Muscle layer of colon (tissue), 2 donors: ENCODE results near the gene KCNH8.
"Not testable (repeated sequence)": the region's sequence is repeated elsewhere in the genome, so short reads cannot be mapped to it uniquely, and the experiment has no call there.

ENCODE experiments used
- H3K27ac ChIP-seq: one replicate; pipeline ENCODE4 v1.7.0; 2013; ENCODE audit warnings: low read depth, mild to moderate bottlenecking, low read length, moderate library complexity
- H3K27me3 ChIP-seq, 2 donors: one replicate each; pipeline ENCODE4 v1.7.0; 2013; ENCODE audit warnings: low read length in 2 of 2, mild to moderate bottlenecking in 2 of 2; ENCODE audit not compliant: insufficient read depth in 2 of 2, control insufficient read depth in 1 of 2
- H3K36me3 ChIP-seq: one replicate; pipeline ENCODE4 v1.7.0; 2013; ENCODE audit warnings: mild to moderate bottlenecking, low read length; ENCODE audit not compliant: insufficient read depth
- H3K4me1 ChIP-seq: one replicate; pipeline ENCODE4 v1.7.0; 2013; ENCODE audit warnings: mild to moderate bottlenecking, low read length; ENCODE audit not compliant: insufficient read depth
- H3K4me3 ChIP-seq, 2 donors: one replicate each; pipeline ENCODE4 v1.7.0; 2013; ENCODE audit warnings: low read length in 2 of 2, low read depth in 1 of 2, mild to moderate bottlenecking in 1 of 2, moderate library complexity in 1 of 2
- H3K9ac ChIP-seq: one replicate; pipeline ENCODE4 v1.7.0; 2013; ENCODE audit warnings: low read length
- H3K9me3 ChIP-seq: one replicate; pipeline ENCODE4 v1.7.0; 2013; ENCODE audit warnings: mild to moderate bottlenecking, low read length
- donor health status: abdominal sarcoma.
- donor health status: Adenocarcinoma of cecum.

KCNH8 gene

DNA sequence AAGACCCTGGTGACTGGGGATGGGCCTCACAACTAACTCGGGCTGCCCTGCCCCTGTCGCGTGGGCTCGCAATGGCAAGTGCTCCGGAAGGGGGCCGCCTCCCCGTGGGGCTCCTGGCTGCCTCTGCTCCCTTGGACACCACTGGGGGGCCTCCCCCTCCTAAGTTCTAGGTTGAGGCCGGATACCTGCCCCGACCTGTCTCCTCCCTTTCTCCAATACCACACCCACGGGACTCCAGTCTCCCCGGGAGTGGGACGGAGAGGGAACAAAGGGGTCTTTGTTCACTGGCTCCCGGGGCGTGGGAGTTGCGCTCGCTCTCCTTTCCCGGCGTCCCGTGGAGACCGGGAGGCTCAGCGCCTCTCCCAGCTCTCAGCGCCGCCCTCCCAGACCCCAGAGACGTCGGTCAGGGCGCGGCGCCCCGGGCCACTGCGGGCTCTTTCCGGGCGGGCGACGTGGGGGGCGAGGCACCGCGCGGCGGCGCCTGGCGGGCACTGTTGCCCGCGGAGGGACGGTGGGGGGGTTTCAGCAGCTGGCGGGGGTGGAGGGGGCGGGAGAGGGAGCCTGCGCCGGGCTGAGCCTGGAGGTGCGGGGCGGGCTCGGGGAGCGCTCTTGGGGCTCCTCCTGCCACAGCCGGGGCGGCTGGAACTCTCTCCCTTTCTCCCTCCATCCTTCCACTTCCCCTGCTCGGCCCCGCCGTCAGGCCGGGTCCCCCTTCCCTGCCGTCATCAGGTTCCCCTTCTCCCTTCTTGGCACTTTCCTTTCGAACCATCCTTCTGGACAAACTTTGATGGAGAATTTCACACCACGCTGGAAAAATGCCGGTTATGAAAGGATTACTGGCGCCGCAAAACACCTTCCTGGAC lies at the start of gene KCNH8:
Gene KCNH8, plus strand, starts transcription at position 606 of the 863 bp plus-strand sequence. Its CDS starts 210 bp downstream, at position 816.
- H3K36me3 ChIP-seq, result no peaks in the 10 kb centered on the region
- peaks cover 9 to 13% of the 10 kb centered on the region in 2 donors for H3K27me3 ChIP-seq
- no peak within 1 kb of the TSS for H3K27ac ChIP-seq

DNA sequence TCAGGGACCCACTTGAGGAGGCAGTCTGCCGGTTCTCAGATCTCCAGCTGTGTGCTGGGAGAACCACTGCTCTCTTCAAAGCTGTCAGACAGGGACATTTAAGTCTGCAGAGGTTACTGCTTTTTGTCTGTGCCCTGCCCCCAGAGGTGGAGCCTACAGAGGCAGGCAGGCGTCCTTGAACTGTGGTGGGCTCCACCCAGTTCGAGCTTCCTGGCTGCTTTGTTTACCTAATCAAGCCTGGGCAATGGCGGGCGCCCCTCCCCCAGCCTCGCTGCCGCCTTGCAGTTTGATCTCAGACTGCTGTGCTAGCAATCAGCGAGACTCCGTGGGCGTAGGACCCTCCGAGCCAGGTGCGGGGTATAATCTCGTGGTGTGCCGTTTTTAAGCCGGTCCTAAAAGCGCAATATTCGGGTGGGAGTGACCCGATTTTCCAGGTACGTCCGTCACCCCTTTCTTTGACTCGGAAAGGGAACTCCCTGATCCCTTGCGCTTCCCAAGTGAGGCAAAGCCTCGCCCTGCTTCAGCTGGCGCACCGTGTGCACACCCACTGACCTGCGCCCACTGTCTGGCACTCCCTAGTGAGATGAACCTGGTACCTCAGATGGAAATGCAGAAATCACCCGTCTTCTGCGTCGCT lies 45.5 kb upstream of the KCNH8 start:
- H3K27ac ChIP-seq, H3K9me3 ChIP-seq, H3K27me3 ChIP-seq, H3K4me1 ChIP-seq, H3K9ac ChIP-seq, H3K4me3 ChIP-seq, H3K36me3 ChIP-seq: not testable (repeated sequence)

More for the DNA sequence above, at the start of gene KCNH8:
- Histone ChIP-seq H3K4me3 (peak within 1 kb of the TSS; percentile 86 to 87), H3K9ac (no peak within 1 kb of the TSS), H3K9me3 (no peaks in the 10 kb centered on the region), H3K4me1 (peaks cover 15% of the 10 kb centered on the region)

DNA sequence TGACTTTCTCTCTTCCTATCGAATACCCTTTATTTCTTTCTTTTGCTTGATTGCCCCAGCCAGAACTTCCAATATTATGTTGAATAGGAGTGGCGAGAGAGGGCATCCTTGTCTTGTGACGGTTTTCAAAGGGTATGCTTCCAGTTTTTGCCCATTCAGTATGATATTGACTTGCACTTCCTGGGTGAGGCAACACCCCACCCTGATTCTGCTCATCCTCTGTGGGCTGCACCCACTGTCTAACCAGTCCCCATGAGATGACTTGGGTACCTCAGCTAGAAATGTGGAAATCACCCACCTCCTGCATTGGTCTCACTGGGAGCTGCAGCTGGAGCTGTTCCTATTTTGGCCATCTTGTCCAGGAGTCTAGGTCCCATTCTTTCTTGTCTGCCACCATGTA lies 44.8 kb upstream of the KCNH8 start:
- no peaks in the 10 kb centered on the region for H3K36me3 ChIP-seq
- H3K27me3 ChIP-seq, result no peaks in the 10 kb centered on the region
- H3K9me3 ChIP-seq, result no peaks in the 10 kb centered on the region
- no peak overlapping the region for H3K9ac ChIP-seq
- H3K4me1 ChIP-seq, result no peaks in the 10 kb centered on the region
- no peak overlapping the region for H3K27ac ChIP-seq
- H3K4me3 ChIP-seq, result no peak overlapping the region

DNA sequence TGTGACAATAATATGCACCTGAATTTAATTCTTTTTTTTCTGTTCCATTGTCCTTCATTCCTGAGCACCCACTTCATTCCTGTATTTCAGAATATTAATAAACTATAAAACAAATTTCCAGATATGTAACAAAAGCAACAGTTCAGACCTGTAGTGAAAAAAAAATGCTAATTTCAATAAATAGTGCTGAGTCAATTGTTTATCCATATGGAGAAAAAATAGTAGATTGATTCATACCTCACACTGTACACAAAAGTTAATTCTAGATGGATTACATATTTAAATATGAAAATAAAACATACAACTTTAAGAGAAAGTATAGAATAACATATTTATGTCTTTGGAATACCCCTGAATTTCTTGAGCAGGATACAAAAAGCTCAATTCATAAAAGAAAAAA lies 43.9 kb upstream of the KCNH8 start:
- no peaks in the 10 kb centered on the region for H3K27me3 ChIP-seq
- no peaks in the 10 kb centered on the region for H3K36me3 ChIP-seq
- no peak overlapping the region for H3K4me3 ChIP-seq
- no peak overlapping the region for H3K9ac ChIP-seq
- H3K9me3 ChIP-seq, result no peaks in the 10 kb centered on the region
- no peaks in the 10 kb centered on the region for H3K4me1 ChIP-seq
- H3K27ac ChIP-seq, result no peak overlapping the region

DNA sequence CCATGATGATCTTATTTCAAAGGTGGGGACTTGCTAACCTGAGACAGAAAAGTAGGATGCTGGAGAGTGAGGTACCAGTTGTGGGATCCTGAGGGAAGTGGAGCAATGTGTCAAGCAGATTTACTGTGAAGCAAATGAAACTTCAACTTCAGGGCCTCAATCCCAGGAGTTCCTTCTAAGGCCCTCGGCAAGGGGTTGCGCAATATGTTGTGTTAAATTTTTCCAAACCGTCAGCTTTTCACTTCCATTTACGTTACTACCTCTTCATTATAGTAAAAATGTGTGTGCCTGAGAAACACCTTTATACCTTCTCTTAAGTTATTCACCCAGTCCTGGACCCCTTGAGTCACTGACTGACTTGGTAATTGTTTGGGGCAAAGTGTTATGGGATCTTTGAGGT lies 42.5 kb upstream of the KCNH8 start:
- Histone ChIP-seq H3K4me3 (no peak overlapping the region), H3K9me3 (no peaks in the 10 kb centered on the region), H3K27me3 (no peaks in the 10 kb centered on the region), H3K36me3 (no peaks in the 10 kb centered on the region), H3K4me1 (no peaks in the 10 kb centered on the region), H3K9ac (no peak overlapping the region), H3K27ac (no peak overlapping the region)

DNA sequence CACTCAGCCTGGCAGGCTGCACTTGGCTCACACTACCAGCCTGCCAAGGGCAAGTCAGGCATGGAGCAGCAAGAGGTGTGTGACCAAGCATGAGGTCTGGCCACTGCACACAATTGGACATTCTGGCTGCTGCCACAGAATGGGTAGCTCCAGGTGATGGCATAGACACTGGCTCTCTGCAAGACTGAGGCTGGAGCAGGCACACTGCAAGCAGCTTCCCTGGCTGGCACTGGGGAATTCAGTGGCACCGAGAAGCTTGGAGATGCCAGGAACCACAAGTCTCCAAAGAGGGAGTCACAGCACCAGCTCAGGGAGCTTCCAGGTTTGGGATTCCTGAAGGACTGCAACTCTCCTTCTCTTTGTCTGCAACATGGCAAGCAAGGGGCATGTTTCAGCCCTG lies 42.0 kb upstream of the KCNH8 start:
- H3K4me1 ChIP-seq, result no peaks in the 10 kb centered on the region

DNA sequence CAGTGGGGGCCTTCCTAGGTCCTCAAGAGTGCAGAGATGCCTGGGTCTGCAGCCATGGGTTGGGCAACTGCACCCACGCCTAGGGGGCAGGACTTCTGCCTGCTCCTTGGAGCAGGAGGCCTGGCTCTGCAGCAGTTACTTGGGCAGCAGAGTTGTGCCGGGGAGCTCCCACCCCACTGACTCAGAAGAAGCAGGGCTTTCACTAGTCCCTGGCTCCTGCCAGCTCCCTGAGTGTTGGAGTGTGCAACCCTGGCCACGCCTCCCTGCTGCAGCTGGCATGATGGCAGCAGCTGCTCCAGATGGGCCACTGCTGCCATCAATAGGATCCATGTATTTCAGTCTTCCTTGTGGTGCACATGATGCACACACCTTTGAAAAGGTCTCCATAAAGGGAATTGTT lies 40.6 kb upstream of the KCNH8 start:
- Histone ChIP-seq H3K9me3 (no peaks in the 10 kb centered on the region), H3K4me3 (no peak overlapping the region), H3K36me3 (no peaks in the 10 kb centered on the region), H3K9ac (no peak overlapping the region), H3K4me1 (no peaks in the 10 kb centered on the region), H3K27me3 (no peaks in the 10 kb centered on the region), H3K27ac (no peak overlapping the region)

More for the DNA sequence above, 42.0 kb upstream of the KCNH8 start:
- Histone ChIP-seq H3K27me3 (no peaks in the 10 kb centered on the region), H3K4me3 (no peak overlapping the region), H3K9ac (no peak overlapping the region), H3K27ac (no peak overlapping the region), H3K36me3 (no peaks in the 10 kb centered on the region), H3K9me3 (no peaks in the 10 kb centered on the region)

DNA sequence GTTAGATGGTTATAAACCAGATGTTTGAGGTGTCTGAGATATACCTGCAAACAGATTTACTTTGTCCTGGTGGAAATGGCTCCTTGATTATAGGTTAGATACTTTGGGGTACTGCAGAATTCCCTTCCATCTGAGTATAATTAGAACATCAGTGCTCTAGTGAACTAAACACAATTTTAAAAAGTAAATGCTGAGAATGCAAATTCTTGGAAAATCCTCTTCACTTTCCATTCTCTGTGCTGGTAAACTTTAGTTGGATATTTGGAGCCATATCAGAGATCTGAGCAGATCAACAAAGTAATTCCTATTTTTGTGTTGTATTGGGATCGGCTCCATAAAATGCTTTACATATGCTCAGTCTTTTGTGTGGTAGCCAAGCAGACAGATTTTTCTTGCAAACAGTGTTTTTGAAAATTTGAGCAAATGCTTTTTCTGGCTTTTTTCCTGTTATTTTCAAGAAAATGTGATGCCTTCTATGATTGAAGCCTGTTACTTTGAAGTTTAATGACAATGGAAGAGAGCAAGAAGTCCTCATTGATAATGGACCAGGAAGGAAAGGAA lies 37.9 kb upstream of the KCNH8 start:
- H3K36me3 ChIP-seq, result no peaks in the 10 kb centered on the region
- H3K4me1 ChIP-seq, result no peaks in the 10 kb centered on the region
- no peak overlapping the region for H3K27ac ChIP-seq
- no peaks in the 10 kb centered on the region for H3K9me3 ChIP-seq
- H3K27me3 ChIP-seq, result no peaks in the 10 kb centered on the region
- no peak overlapping the region for H3K4me3 ChIP-seq
- H3K9ac ChIP-seq, result no peak overlapping the region

DNA sequence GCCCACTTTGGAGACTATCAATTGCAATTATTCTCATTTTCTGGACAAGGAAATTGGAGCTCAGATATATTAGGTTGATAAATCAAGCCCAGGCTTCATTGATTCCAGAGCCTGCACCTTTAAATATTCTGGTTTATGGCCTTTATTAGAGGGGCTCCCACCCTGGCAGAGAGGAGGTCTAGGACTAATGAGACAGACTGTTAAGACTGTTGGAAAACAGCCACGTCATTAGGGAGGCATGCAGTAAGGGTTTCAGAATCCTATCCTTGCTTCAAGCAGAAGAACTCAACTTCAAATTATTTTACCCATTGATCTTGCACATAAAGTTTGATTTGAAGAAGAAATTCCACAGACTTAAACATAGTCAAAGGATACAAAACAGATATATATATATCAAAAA lies 33.8 kb upstream of the KCNH8 start:
- no peaks in the 10 kb centered on the region for H3K9me3 ChIP-seq
- no peaks in the 10 kb centered on the region for H3K4me1 ChIP-seq
- no peak overlapping the region for H3K4me3 ChIP-seq
- H3K36me3 ChIP-seq, result no peaks in the 10 kb centered on the region
- H3K27ac ChIP-seq, result no peak overlapping the region
- H3K9ac ChIP-seq, result no peak overlapping the region
- H3K27me3 ChIP-seq, result no peaks in the 10 kb centered on the region

DNA sequence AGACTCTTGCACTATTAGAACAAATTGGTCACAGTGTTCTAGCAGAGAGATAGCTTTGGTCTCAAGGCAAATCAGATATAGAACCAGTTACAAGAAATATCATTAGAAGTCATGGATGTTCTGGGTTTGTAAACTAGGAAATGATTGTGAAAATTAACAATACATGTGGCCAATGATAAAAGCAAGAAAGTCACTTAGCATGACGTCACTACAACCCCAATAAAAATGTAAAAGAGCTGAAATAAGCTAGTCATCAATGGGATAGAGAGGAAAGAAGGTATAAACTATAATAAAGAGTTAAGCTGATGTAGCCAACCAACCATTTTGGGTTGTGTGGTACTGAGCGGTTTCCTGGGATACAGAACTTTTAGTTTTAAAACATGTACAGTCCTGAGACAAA lies 32.1 kb upstream of the KCNH8 start:
- no peak overlapping the region for H3K9ac ChIP-seq
- H3K27me3 ChIP-seq, result no peaks in the 10 kb centered on the region
- no peaks in the 10 kb centered on the region for H3K9me3 ChIP-seq
- no peaks in the 10 kb centered on the region for H3K36me3 ChIP-seq
- no peaks in the 10 kb centered on the region for H3K4me1 ChIP-seq
- H3K4me3 ChIP-seq, result no peak overlapping the region
- H3K27ac ChIP-seq, result no peak overlapping the region

DNA sequence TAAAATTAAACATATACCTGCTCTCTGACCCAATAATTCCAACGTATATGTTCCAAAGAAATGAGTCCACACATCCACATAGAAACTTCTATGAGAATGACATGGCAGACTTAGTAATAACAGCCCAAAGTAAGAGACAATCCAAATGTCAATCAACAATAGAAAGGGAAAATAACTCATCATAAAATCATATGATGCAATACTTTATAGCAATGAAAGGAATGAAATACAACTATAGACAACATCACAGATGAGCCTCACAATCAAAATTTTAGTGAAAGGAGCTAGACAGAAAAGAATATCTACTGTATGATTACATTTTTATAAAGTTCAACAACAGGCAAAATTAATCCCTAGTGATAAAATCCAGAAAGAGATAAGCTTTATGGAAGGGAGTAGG lies 23.6 kb upstream of the KCNH8 start:
- H3K36me3 ChIP-seq, result no peaks in the 10 kb centered on the region
- no peak overlapping the region for H3K9ac ChIP-seq
- H3K27ac ChIP-seq, result no peak overlapping the region
- no peak overlapping the region for H3K4me3 ChIP-seq
- H3K9me3 ChIP-seq, result no peaks in the 10 kb centered on the region
- no peaks in the 10 kb centered on the region for H3K4me1 ChIP-seq
- H3K27me3 ChIP-seq, result no peaks in the 10 kb centered on the region
